Pons (tissue), 1 donor: ENCODE measurements around the gene NEK9.
"Not testable (repeated sequence)": the region's sequence is repeated elsewhere in the genome, so short reads cannot be mapped to it uniquely, and the experiment has no call there.

Source experiments
- DNase-seq: peaks from one replicate; pipeline ENCODE4 v3.0.0-alpha.2; 2016; ENCODE audit warnings: low spot score

NEK9 gene

GRCh38 chr14:75107186-75107585 is 19.7 kb downstream of the NEK9 start:
- DNase-seq, result no peak

DNA sequence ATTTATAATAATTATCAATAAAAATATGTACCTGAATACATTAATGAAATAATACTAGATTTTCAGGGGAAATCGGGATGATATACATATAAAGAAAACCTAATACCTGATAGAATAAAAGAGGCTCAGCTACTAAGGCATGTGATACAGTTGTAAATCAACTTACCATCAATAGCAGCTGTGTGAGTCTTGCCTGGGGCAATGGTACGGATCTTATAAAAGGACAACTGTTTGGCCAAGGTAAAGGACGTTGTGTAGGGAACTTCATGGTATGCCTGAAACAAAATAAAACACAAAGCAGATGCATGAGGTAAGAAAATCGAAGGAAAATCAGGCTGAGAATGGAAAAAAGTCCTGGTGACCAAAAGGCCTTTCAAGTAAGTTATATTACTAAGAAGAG is 25.4 kb downstream of the NEK9 start:
- DNase-seq, result no peak

DNA sequence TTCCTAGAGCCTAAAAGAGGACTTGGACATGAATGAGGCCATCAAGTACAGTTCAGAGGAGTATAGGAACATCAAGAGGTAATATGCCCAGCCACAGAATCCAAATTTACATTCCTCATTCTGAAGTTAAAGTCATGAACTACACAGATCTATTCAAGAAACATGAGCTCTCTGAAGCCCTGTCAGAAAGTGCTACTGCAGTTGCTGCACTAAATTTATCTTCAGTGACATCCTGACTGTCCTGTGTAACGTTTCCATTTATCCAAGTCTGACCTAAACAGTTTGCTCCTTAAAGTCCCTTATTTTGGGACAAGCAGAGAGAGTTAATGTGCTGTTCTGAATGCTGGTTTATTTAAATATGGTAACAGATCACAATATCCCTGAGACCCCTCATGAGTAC is 28.2 kb downstream of the NEK9 start:
- no peak for DNase-seq

- DNase-seq, result no peak
Observed at GRCh38 chr14:75098212-75098611, 28.6 kb downstream of the NEK9 start.

DNA sequence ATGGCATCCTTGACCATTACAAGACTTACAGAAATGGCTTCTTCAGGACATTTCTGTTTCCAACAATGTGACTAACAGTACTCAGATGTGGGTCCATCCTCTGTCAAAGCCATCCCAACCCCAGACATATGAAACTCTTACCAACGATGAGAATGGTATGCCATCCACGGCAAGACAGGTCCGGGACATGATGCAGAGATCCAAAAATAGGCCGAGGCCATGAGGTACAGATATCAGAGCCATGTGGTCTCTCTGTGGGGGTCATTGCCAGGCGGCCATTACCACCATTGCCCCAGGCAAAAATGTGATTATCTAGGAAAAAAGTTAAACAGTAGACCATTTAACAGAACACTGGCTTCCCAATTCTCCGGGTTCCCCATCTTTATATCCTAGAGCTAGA is 29.9 kb downstream of the NEK9 start:
- DNase-seq, result no peak

- no peak for DNase-seq
Observed at GRCh38 chr14:75095690-75096089, 31.2 kb downstream of the NEK9 start.

GRCh38 chr14:75094896-75095295 is 32.0 kb downstream of the NEK9 start:
- no peak for DNase-seq

- no peak for DNase-seq
Observed at GRCh38 chr14:75092698-75093097, 34.1 kb downstream of the NEK9 start.

DNA sequence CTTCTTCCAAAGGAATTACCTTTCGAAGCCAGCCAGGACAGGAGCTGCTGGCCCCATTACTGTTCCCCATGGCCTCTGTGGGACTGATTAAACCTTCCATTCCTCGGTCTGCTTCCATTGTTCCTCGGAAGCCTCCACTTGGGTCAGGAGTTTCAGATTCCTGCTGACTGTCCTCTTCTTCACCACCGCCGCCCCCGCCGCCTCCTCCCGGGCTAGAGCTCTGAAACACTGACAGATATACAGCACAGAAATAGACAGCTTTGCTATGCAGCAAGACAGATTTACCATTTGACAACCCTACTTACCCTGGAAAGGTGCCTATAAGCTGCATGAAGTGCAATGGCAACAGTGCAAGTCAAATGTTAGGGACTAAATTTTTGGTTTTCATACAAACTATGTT is 35.6 kb downstream of the NEK9 start:
- DNase-seq, result no peak

- no peak for DNase-seq
Observed at GRCh38 chr14:75090353-75090752, 36.5 kb downstream of the NEK9 start.

DNA sequence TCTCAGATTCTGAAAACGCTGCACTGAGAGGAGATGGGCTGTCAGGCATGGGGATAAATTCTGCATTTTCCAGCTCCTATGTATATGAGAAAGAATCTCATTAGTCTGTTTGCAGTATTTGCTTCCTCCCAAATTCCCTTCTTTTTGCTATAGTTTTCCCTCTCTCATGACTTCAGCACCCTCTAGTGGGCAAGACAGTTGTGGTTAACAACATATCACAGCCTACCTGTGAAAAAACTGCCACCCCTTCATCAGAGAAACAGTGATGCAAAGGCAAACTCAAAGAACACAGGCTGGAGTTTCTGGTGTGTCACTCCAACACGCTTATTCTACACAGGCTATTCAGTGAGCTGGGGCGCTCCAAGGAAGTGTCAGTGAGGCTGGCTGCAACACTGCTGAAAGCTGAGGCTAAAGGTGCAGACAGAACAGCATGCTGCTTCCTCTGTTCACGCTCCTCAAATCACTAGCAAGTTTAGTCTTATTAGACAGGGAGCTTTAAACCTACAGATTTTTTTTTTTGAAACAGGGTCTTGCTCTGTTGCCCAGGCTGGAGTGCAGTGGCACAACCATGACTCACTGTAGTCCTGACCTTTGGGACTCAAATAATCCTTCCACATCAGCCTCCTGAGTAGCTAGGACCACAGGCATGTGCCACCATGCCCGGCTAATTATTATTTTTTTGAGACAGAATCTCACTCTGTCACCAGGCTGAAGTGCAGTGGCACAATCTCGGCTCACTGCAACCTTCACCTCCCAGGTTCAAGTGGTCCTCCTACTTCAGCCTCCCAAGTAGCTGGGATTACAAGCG is 38.1 kb downstream of the NEK9 start:
- peak; percentile 79 for DNase-seq

GRCh38 chr14:75088153-75088552 is 38.7 kb downstream of the NEK9 start:
- no peak for DNase-seq

GRCh38 chr14:75084513-75084912 is 42.3 kb downstream of the NEK9 start:
- DNase-seq, result no peak

- DNase-seq, result no peak
Observed at GRCh38 chr14:75083271-75083670, 43.6 kb downstream of the NEK9 start.

DNA sequence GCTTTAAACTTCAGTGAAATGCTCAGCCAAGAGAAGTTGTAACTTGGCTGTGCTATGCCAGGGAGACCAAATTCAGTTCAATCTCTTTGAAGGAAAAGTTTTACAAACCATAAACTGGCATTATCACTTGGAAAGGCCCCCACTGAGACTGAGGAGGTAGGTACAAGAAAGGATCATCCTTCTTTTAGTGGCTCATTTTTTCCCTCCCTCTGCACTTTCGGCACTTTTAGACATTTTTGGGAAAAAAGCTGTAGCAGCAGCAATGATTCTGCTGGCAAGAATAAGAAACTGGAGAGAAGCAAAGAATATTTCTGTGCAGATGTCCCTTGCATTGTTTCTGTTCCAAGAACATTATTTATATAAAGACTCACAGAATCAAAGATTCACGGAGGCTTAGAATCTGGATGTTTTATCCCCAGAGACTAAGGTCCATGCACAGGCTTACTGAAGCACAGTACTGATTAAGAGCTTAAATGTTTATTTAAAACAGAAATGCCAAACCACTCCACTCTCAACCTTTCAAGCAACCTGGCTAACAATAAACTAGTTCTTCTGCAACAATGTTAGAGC is 45.1 kb downstream of the NEK9 start:
- DNase-seq, result no peak

DNA sequence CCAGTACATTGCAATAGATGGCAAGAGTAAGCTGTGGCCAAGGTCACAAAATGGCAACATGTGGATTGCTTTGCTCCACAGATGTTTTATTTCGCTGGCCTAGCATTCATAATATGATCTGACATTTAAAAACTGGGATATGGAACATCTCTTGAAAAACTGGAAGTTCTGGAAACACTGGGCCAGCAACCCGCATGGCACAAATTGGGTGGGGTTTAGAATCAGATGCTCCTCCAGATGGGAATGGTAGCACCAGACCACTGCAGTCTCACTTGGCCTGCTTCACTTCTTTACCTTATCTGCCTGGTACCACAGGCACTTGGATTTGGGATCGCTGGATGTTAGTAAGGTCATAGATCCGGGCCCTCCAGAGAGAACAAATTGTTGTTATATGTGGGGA is 47.3 kb downstream of the NEK9 start:
- DNase-seq, result no peak

DNA sequence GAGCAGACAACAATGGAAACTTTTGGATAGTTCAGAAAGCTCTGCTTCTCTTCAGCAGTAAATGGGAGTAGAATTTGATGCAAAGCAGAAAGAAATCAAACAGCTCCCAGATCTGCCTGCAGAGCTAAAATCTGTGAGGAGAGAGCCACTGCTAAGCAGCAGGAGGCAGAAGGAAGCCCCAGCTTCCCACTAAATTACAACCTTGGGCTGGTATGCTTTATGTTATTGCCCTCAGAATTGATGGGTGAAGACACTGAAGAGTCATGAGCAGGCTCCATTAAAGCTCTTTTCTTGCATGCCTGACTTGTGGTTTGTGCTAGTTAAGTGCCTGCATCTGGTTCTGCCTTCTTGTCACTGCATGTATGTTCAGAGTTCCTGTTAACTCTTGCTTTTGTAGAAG is 49.1 kb downstream of the NEK9 start:
- DNase-seq, result no peak

GRCh38 chr14:75070383-75070782 is 56.5 kb downstream of the NEK9 start:
- no peak for DNase-seq

GRCh38 chr14:75069811-75070145 is 57.1 kb downstream of the NEK9 start:
- no peak for DNase-seq

GRCh38 chr14:75069121-75069810 is 57.6 kb downstream of the NEK9 start, which contains the start of gene ZC2HC1C:
ZC2HC1C (plus strand) TSS chr14:75069641; CDS start chr14:75070574, 933 bp downstream.
- DNase-seq, result peak; percentile 94

DNA sequence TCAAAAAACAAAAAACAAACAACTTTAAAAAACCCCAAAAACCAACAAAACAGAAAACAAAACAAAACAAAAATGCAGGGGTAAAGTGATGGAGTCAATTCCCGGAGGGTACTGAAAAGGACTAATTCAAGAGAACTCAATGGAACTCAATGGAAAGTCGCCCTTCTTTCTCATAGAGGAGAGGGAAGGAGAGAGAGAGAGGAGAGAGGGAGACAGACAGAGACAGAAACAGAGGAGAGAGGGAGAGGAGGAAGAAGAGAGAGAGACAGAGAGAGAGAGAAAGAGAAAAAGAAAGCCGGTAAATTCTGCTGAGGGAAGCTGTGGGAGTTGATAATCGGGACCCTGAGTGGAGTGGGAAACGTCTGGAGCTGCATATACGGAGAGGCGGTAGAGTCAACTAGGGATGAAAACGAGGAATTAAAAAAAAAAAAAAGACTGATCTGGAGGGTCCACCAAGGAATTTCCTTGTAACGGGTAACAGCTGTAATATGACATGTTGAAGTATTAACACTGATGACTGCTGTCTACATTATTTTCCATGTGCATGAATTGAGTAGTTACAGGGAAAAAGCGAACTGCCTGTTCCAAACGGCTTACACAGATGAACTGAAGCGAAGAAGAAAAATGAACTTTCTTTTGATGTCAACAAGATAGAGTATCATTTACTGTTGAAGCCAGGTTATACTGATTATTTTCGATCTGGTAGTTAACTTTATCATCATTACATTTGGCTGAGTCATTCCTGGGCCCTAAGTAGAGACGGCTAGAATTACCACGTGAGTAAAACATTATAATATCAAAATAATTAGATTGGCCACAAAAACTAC is 58.3 kb downstream of the NEK9 start:
- DNase-seq, result peak; percentile 34

GRCh38 chr14:75067765-75068164 is 59.1 kb downstream of the NEK9 start:
- DNase-seq, result not testable (repeated sequence)
